Endodermal cell (in vitro differentiated cells): ENCODE results near the gene MAP3K6. TPM values are rescaled to one million over a fixed set of nuclear protein-coding genes. Genes with fewer than 3 reads are reported as not detected.

Experiments used
- DNase-seq: peaks from one replicate; pipeline ENCODE4 v3.0.0-alpha.2; 2017
- H3K27ac ChIP-seq: 2 replicates; pipeline ENCODE4 v1.5.1; 2013; ENCODE audit warnings: mild to moderate bottlenecking, low read depth, low read length, moderate library complexity
- H3K27me3 ChIP-seq: 2 replicates; pipeline ENCODE4 v1.6.1; 2013; ENCODE audit warnings: mild to moderate bottlenecking, low read length, moderate library complexity; ENCODE audit not compliant: insufficient read depth, control insufficient read depth, poor library complexity, severe bottlenecking
- H3K36me3 ChIP-seq: 2 replicates; pipeline ENCODE4 v1.7.0; 2013; ENCODE audit warnings: mild to moderate bottlenecking, low read length, moderate library complexity; ENCODE audit not compliant: control insufficient read depth, insufficient read depth
- H3K4me1 ChIP-seq: one replicate; pipeline ENCODE4 v1.7.0; 2013; ENCODE audit warnings: low read length; ENCODE audit not compliant: control insufficient read depth, insufficient read depth
- H3K4me3 ChIP-seq: 2 replicates; pipeline ENCODE4 v1.5.1; 2013; ENCODE audit warnings: mild to moderate bottlenecking, low read length, moderate library complexity
- H3K9ac ChIP-seq: 2 replicates; pipeline ENCODE4 v1.6.1; 2013; ENCODE audit warnings: mild to moderate bottlenecking, low read length, moderate library complexity; ENCODE audit not compliant: poor library complexity, severe bottlenecking; ENCODE audit errors: extremely low read depth
- H3K9me3 ChIP-seq: 2 replicates; pipeline ENCODE4 v1.6.1; 2013; ENCODE audit warnings: mild to moderate bottlenecking, low read length, moderate library complexity; ENCODE audit not compliant: control insufficient read depth
- H3K27ac Mint-ChIP-seq: 2 replicates; pipeline ENCODE4 v1.8.0; 2020; ENCODE audit warnings: mixed read lengths
- H3K27me3 Mint-ChIP-seq: 2 replicates; pipeline ENCODE4 v1.8.0; 2021; ENCODE audit warnings: mild to moderate bottlenecking, mixed read lengths; ENCODE audit not compliant: insufficient read depth
- H3K36me3 Mint-ChIP-seq: 2 replicates; pipeline ENCODE4 v1.8.0; 2020; ENCODE audit warnings: low read depth, mixed read lengths
- H3K4me1 Mint-ChIP-seq: 2 replicates; pipeline ENCODE4 v1.8.0; 2020; ENCODE audit warnings: mixed read lengths
- H3K4me3 Mint-ChIP-seq: 2 replicates; pipeline ENCODE4 v1.8.0; 2020; ENCODE audit warnings: mild to moderate bottlenecking, moderate library complexity, mixed read lengths
- H3K9me3 Mint-ChIP-seq: 2 replicates; pipeline ENCODE4 v1.8.0; 2020; ENCODE audit warnings: mild to moderate bottlenecking, mixed read lengths
- WGBS, 2 experiments: methylation state at CpG; one replicate each; pipeline versions ENCODE4 v1.1.5 to v1.1.7; 2013; ENCODE audit warnings: missing lambda C conversion rate in 2 of 2, mixed read lengths in 1 of 2; ENCODE audit not compliant: insufficient coverage in 1 of 2, insufficient read length in 1 of 2; 5-methylcytosine and 5-hydroxymethylcytosine counted together
- total RNA-seq, 2 donors: library from RNA; stranded (reverse); fragmentation: NEBNext Ultra II Directional in 1 of 2; extraction: Animal tissue kit (Norgen Biotek cat#: 25700) in 1 of 2; gene quantifications; 2 replicates in 1 of 2; 3 replicates in 1 of 2; pipeline ENCODE4 v1.2.1, GENCODE V29; 2021
- TF ChIP-seq, protein P1 (sequence below): fragments of 200-600 bp; sonication (generic); conservative IDR thresholded peaks from 2 replicates; pipeline ENCODE4 v1.5.0; 2021; ENCODE audit warnings: antibody characterized with exemption, mild to moderate bottlenecking

The MAP3K6 gene
- total RNA-seq, 2 donors from 2014 or later: 6.6 to 11.5 TPM

DNA sequence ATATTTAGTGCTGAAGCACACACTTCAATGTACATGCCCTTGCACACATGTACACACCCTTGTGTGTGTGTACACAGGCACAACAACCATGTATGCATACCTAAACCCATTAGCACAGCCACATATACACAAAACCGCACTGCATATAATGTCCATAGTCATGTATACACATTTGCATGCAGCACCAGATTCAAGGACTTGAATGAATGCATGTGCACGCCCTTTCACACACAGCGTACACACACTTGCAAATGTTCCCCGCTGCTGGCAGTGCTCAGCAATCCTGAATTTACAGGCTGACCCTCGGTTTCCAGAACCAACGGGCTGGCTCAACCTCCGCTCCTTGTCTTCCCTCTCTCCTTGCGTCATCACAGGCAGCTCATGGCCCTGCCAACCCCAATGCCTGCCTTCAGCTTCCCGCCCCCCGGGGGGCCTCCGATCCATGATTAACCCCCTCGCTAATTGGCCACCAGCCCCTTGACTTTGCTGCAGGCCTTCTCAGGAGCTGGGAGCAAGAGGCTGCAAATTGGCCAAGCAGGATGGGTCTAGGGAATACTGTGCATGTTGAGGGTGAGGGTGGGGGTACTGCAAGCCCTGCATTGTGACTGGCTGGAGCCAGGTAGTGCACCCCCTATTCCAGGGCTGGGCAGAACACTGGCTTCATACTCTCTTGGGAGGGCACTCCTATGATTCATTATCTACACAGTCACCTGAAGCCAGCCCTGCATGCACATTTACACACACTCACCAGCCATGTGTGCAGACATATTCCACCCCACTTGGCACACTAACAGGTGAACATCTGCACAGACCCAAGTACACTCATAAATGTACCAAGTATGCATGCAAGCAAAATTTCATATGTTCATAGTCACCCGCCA, 33.6 kb upstream of the MAP3K6 start:
- Histone ChIP-seq H3K4me3 (no peak overlapping the region), H3K27ac (no peak overlapping the region), H3K36me3 (no peaks in the 10 kb centered on the region), H3K27me3 (no peaks in the 10 kb centered on the region), H3K9me3 (no peaks in the 10 kb centered on the region), H3K4me1 (peaks cover 22% of the 10 kb centered on the region), H3K9ac (no peak overlapping the region)
- H3K27ac Mint-ChIP-seq: peak overlapping the region; percentile 16
- TF ChIP-seq, protein P1, sequence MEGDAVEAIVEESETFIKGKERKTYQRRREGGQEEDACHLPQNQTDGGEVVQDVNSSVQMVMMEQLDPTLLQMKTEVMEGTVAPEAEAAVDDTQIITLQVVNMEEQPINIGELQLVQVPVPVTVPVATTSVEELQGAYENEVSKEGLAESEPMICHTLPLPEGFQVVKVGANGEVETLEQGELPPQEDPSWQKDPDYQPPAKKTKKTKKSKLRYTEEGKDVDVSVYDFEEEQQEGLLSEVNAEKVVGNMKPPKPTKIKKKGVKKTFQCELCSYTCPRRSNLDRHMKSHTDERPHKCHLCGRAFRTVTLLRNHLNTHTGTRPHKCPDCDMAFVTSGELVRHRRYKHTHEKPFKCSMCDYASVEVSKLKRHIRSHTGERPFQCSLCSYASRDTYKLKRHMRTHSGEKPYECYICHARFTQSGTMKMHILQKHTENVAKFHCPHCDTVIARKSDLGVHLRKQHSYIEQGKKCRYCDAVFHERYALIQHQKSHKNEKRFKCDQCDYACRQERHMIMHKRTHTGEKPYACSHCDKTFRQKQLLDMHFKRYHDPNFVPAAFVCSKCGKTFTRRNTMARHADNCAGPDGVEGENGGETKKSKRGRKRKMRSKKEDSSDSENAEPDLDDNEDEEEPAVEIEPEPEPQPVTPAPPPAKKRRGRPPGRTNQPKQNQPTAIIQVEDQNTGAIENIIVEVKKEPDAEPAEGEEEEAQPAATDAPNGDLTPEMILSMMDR: no peak
- WGBS, 2 experiments: 73 to 74% methylated on average over 10 to 13 of the region's 13 CpGs
- peak; percentile 67 for DNase-seq
- H3K9me3 Mint-ChIP-seq: no peaks in the 10 kb centered on the region
- no peaks in the 10 kb centered on the region for H3K27me3 Mint-ChIP-seq
- H3K4me1 Mint-ChIP-seq: peaks cover 57% of the 10 kb centered on the region
- no peaks in the 10 kb centered on the region for H3K36me3 Mint-ChIP-seq
- H3K4me3 Mint-ChIP-seq: no peak overlapping the region

DNA sequence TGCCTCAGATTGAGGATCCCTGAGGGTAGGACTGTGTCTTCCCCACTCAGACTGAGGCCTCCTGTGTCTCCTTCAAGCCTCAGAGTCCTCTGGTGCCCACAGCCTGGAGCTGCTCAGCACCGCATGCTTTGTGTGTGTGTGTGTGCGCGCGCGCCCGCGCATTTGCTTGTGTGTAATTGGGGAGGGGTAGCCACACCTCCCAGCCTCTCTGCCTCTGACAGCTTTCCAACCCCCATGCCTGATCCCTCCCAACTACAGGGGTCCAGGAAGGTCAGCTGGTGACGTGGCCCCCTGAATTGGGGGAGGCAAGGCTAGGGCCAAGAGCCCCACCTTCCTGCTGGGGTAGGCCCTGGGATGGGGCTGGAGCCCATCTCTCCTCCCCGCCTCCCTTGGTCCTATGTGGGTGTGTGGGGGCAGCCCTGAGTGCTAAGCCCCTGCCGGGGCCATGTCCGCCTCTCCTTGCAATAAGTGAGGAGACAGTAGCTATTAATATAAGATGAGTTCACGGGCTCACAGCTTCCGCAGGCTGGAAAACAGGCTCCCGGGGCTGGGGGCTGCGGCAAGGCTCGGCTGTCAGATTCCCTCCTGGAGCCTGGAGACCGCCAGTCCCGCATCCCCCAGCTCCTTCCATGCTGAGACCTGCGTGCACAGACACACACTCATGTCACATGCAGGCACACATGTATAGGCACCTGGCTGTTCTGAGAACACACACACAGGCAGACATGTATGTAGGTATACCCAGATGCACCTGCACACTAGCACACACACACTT, 32.7 kb upstream of the MAP3K6 start:
- H3K27ac ChIP-seq: peak overlapping the region; percentile 59
- H3K4me3 ChIP-seq: no peak overlapping the region
- DNase-seq: peak; percentile 68
- H3K9ac ChIP-seq: no peak overlapping the region
- Mint-ChIP-seq H3K9me3 (no peaks in the 10 kb centered on the region), H3K27ac (peak overlapping the region; percentile 66), H3K4me1 (peaks cover 50% of the 10 kb centered on the region), H3K27me3 (no peaks in the 10 kb centered on the region), H3K4me3 (no peak overlapping the region), H3K36me3 (no peaks in the 10 kb centered on the region)
- H3K36me3 ChIP-seq: no peaks in the 10 kb centered on the region
- WGBS, 2 experiments: 90 to 97% methylated on average over 6 to 13 of the region's 19 CpGs
- TF ChIP-seq, protein P1: no peak
- no peaks in the 10 kb centered on the region for H3K27me3 ChIP-seq
- H3K4me1 ChIP-seq: peaks cover 14% of the 10 kb centered on the region
- H3K9me3 ChIP-seq: no peaks in the 10 kb centered on the region

DNA sequence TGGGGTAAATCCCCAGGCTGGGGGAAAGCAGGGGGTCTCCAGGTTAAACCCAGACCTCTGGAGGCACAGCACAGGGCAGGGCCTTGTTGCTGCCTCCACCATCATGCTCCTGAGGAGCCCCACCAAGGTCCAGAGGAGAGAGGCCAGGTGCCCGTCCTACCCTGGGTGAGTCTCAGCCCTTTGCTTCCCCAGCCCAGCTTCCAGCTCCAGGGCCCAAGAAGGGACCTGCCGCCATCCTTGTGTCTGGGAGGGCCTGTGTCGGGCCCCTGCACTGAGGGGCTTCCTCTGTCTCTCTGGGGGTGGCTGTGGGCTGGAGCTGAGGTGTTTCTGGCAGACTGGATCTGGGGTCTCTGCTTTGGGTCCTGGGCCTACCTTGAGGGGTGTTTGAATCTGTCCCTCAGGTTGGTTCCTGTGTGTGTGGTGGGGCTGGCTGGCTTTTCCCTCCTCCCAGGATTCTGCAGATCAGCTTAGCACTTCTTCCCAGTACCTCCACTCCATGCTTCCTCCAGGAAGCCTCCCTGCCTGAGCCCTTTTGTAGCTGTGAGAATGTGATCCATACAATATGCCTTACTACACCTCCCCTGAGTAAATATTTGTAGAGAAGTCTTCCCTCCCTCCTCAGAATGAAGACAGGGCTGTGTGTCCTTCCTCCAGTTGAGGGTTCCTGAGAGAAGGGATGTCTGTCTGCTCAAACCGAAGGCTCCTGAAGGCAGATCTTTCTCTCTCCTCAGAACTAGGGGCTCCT, 31.8 kb upstream of the MAP3K6 start:
- H3K36me3 ChIP-seq: no peaks in the 10 kb centered on the region
- DNase-seq: peak; percentile 63
- no peaks in the 10 kb centered on the region for H3K27me3 ChIP-seq
- H3K4me1 Mint-ChIP-seq: peaks cover 43% of the 10 kb centered on the region
- WGBS, 2 experiments: 89 to 91% methylated on average over 3 to 4 of the region's 4 CpGs
- TF ChIP-seq, protein P1: no peak
- no peak overlapping the region for H3K9ac ChIP-seq
- H3K4me1 ChIP-seq: peaks cover 14% of the 10 kb centered on the region
- no peaks in the 10 kb centered on the region for H3K9me3 ChIP-seq
- H3K4me3 Mint-ChIP-seq: peak overlapping the region; percentile 1
- no peaks in the 10 kb centered on the region for H3K27me3 Mint-ChIP-seq
- peak overlapping the region; percentile 59 for H3K27ac ChIP-seq
- peak overlapping the region; percentile 66 for H3K27ac Mint-ChIP-seq
- H3K36me3 Mint-ChIP-seq: no peaks in the 10 kb centered on the region
- H3K4me3 ChIP-seq: no peak overlapping the region
- no peaks in the 10 kb centered on the region for H3K9me3 Mint-ChIP-seq
